IPS-11a (cell line): Measurements from ENCODE around the gene TNFSF8.

Experiments used
- H3K4me3 ChIP-seq: one replicate; pipeline ENCODE4 v1.5.1; 2013; ENCODE audit warnings: low read depth, low read length, control low read depth

TNFSF8 gene

DNA sequence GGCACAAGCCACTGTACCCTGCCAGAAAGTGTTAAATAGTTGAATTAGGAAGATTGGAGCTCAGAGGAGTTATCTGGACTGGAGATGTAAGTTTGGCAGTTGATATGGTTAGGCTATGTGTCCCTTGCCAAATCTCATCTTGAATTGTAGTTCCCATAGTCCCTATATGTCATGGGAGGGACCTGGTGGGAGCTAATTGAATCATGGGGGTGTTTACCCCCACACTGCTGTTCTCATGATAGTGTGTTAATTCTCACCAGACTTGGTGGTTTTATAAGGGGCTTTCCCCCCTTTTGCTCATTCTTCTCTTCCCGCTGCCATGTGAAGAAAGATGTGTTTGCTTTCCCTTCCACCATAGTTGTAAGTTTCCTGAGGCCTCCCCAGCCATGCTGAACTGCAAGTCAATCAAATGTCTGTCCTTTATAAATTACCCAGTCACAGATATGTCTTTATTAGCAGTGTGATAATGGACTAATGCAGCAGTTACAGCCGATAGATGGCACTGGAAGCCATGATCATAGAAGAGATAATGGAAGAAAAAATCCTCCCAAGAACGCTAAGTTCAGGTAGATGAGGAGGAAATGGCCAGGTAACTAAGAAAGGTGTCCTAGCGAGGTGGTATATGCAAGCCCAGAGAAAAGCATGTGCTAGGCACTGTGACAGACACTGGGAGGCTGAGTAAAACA, 51.4 kb downstream of the TNFSF8 start:
- no peak overlapping the region for H3K4me3 ChIP-seq

DNA sequence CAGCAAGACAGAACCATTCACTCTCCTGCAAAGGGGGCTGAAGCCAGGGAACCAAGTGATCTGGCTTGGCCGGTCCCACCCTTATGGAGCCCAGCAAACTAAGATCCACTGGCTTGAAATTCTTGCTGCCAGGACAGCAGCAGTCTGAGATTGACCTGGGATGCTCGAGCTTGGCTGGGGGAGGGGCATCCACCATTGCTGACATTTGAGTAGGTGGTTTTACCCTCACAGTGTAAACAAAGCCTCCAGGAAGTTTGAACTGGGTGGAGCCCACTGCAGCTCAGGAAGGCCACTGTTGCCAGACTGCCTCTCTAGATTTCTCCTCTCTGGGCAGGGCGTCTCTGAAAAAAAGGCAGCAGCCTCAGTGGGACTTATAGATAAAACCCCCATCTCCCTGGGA, 60.5 kb downstream of the TNFSF8 start:
- H3K4me3 ChIP-seq: no peak overlapping the region

DNA sequence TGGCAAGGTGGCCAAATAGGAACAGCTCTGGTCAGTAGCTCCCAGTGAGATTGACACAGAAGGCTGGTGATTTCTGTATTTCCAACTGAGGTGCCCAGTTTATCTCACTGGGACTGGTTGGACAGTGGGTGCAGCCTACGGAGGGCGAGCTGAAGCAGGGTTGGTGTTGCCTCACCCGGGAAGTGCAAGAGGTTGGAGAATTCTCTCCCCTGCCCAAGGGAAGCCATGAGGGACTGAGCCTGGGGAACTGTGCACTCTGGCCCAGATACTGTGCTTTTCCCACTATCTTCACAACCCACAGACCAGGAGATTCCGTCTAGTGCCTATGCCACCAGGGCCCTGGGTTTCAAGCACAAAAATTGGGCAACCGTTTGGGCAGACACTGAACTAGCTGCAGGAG, 61.0 kb downstream of the TNFSF8 start:
- H3K4me3 ChIP-seq: no peak overlapping the region

DNA sequence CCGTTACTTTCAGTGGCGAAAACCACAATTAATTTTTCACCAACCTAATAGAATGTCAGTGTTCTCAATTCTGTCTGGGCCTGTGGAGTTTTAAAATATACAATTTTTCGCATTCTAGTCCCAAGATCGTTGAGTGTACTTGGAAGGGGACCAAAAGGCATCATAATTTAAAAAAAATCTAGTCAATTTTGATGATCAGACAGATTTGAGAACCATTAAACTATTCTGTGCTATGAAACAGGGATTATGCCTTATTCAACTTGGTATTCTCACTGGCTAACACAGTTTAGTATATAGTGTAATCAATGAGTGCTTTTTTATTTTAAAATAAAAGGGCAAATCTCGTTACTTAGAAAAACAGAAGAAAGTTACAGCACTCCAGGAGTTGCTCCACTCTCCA, 63.1 kb downstream of the TNFSF8 start:
- H3K4me3 ChIP-seq: no peak overlapping the region

DNA sequence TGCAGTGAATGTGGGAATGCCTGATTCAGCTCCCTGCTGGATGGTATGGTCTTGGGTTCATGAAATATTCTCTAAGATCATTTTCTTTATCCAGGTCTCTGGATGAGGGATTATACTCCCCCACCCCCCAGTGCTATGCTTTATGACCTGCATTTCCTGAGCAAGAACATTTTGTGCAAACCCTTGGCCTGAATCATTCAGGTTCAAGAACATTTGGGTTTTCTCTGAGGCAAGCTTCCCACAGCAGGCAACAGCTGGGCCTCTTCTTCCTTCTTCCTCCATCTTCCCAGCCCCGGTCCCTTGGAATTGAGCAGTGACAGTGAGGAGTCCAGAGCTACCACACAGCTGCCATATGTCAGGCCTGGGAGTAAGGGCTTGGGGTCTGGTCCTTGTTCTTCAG, 65.9 kb downstream of the TNFSF8 start:
- H3K4me3 ChIP-seq: no peak overlapping the region

DNA sequence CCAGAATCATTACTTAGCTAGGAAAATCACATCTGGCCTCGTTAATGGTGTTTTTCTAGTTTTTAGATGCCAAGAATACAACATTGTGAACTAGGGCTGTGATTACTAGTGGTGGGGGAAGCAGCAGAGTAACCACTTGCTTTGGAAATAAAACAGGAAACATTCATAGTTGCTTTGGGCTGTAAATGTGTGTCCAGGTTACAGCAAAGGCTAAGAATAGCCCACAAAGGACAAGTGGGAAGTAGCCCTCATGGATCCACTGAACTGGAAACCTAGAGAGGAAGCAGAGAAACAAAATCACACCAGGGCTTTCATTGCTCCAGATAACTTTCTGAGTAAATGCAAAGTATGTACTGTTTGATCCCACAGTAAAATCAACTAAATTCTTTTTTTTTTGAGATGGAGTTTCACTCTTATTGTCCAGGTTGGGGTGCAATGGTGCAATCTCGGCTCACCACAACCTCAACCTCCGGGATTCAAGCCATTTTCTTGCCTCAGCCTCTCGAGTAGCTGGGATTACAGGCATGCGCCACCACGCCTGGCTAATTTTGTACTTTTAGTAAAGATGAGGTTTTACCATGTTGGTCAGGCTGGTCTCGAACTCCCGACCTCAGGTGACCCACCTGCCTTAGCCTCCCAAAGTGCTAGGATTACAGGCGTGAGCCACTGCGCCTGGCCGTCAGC, 68.3 kb downstream of the TNFSF8 start:
- no peak overlapping the region for H3K4me3 ChIP-seq

DNA sequence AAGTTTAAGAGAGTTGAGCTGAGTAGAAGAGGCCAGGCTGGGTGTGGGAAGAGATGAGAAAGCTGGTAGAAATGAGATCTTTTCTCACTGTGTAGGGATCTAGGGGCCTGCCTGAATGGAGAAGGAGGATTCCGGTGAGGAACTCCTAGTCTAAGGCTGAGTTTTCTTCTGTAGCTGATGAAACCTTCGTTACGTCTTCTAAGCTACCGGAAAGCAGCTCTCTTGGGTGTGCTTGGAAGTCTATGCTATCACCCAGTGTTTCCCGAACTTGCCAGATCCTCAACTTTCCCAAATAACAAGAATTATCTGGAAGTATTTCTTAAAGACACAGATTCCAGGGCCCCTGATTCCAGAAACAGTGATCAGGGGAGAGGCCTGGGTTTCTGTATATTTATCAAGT, 69.1 kb downstream of the TNFSF8 start:
- no peak overlapping the region for H3K4me3 ChIP-seq

DNA sequence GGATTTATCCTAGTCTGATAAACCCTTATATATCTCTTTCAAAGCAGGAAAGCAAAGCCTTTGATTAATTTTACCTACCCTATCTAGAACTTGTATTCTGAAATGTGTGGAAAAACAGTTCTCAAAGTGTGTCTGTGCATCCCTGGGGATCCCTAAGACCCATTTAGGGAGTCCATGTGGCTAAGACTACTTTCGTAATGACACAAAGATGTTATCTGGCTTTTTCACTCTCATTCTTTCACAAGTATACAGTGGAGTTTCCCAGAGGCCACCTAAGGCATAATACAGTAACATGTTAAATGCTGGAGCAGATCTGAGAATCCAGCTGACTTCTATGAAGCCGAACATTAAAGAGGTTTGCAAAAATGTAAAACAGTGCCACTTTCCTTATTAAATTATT, 70.2 kb downstream of the TNFSF8 start:
- no peak overlapping the region for H3K4me3 ChIP-seq

DNA sequence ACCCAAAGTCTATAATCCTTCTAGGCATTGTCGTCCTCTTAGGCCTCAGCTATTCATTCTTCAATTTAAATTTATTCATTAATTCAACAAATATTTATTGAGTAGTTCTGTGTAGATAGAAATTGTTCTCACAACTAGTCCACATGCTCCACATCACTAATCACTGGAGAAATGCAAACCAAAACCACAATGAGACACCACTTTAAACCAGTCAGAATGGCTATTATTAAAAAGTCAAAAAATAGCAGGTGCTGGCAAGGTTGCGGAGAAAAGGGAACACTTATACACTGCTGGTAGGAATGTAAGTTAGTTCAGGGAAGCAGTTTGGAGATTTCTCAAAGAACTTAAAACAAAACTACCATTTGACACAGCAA, 73.5 kb downstream of the TNFSF8 start:
- H3K4me3 ChIP-seq: no peak overlapping the region

DNA sequence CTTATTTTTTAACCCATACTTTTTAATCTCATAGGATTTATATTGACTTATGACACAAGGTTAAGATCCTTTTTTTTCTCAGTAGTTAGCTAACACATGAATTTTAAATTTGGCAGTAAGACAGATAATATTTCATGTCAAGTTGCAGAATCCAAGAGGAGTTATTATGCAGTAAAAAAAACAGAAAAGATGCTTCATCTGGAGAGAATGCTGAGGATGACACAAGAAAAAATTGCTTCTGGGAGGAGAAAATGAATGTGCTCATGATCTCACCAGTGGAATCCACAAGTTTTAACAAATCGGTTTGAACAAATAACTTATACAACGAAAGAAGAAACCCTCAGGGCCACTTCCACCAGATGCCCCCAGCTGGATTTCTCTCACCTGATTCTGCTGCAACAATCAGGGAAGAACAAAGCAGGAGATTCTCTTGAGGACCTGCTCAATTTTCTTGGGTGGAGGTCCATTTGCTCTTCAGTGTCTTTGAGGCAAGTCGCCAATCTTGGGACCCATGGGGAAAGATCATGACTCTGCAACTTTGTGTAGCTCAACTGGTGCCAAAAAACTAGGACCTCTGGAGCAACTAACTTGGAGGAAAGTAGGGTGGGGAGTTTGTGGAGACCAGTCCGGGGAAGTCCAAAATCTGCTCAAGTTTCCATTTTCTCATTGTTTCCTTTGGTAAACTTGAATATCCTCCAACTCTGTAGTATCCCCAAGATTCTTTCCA, 74.0 kb downstream of the TNFSF8 start:
- no peak overlapping the region for H3K4me3 ChIP-seq

DNA sequence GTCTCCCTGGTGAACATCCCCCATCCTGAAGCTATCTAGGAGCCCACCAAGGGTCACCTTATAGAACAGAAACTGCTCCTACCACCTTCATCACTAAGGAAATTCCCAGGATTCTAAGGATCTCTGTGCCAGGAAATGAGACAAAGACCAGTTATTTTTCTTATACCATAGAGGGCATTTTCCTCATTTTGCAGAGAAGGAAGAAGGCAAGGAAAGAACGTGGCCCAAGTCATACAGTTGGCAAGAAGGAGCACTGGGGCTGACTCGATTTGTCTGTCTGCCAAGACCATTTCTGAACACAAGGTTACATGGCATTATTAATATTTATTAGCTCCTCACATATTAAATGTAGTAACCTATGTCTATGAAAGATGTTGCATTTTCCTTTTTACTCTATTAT, 74.9 kb downstream of the TNFSF8 start:
- no peak overlapping the region for H3K4me3 ChIP-seq

DNA sequence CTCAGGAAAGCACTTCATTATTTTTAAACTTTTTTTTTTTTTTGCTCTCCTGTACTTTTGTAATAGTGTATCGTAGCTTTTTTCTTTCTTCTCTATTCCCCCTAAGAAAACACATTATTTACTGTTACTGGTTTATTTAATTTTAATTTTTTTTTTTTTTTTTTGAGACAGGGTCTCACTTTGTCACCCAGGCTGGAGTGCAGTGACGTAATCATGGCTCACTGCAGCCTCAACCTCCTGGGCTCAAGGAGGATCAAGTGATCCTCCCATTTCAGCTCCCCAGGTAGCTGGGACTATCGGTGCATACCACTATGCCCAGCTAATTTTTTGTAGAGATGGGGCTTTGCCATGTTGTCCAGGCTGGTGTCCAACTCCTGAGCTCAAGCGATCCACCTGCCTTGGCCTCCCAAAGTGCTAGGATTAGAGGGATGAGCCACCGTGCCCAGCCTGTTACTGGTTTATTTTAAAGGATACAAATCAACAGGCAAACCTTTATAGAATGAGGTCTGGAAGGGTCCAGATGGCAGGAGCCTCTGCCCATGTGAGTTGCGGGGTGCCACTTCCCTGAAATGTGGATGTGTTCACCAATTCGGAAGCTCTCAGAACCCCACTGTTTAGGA, 75.5 kb downstream of the TNFSF8 start:
- no peak overlapping the region for H3K4me3 ChIP-seq

DNA sequence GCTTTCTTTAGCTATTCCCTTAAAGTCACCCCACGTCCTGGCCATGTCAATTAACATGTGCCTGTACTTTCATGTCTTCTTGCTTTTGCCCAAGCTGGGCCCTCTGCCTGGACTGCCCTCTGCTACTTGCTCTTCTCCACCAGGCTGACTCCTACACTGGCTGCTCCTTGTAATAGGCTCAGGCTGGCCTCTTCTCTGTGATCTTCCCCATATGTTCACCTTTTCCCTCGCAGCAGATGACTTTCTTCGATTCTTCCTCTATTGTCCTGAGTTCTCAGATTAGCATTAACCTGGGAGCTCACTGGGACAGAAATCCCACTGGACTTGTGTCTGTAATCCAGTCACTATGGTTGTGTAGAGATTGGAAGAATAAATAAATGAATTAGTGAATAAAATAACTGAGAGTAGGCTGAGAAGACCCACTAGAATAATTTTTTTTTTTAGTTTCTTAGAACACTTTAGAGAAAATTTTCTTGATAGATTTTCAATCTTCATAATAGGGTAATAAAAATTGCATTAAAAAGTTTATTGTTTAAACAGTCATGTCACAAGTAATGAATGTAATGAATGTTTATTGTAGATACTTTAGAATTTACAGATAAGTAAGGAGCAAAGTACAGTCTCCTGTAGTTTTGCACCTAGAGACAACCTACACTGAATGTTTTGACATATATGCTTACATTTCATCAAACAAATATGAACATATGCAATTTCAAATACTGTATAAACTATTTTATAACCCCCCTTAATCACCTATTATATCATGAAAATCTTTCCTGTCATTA, 77.1 kb downstream of the TNFSF8 start:
- H3K4me3 ChIP-seq: no peak overlapping the region

DNA sequence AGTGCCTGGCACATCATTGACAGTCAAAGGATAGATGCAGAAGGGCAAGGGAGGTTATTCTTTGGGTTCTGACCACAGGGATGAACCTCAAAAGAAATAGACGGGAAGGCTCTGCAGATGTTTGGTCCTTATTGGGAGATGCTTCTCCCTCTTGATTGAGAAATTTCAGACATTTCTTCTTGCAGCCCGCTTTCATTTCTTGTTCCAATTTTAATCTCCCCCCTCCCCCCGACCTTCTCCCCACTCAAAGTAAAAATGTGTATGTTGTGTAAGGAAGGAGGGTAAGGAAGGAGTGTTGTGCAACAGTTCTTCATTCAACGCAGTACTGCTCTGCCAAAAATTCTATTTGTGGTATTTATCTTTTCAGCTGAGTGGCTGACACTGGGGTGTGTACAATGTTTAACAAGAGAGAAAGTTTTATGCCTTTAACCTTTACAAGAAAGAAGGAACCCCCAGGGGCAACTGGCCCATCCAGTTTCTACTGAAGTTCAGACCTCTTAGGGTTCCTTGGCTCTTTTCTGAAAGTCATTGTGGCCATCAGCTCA, 78.3 kb downstream of the TNFSF8 start:
- no peak overlapping the region for H3K4me3 ChIP-seq

DNA sequence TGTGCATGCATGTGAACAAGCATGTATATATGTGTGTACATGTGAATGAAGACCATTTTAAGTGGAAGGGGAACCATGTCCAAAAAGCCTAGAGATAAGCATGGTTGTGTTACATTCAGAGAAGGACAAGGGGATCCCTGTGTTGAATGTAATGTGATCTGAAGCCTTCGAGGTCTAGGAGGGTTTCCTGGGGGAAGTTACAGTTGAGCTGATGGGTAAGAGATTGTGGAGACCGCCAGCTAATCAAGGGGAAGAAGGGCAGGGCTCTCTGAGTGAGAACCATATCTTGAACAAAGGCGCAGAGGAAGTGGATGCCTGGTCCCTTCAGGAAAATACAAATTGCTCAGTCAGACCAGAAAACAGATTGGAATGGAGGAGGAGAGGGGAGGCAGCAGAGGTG, 79.1 kb downstream of the TNFSF8 start:
- H3K4me3 ChIP-seq: no peak overlapping the region
